Right hindlimb (tissue), 1 donor: ENCODE measurements around the gene MAGI1.

ENCODE experiments used
- DNase-seq: peaks from one replicate; pipeline ENCODE4 v3.0.0-alpha.2; 2018

The MAGI1 gene

GRCh38 chr3:65687741-65688140, 351.0 kb downstream of the MAGI1 start:
- no peak for DNase-seq

GRCh38 chr3:65685621-65686235, 353.0 kb downstream of the MAGI1 start:
- no peak for DNase-seq

GRCh38 chr3:65678516-65678915, 360.2 kb downstream of the MAGI1 start:
- DNase-seq, result no peak

GRCh38 chr3:65677486-65678010, 361.2 kb downstream of the MAGI1 start:
- DNase-seq, result no peak

GRCh38 chr3:65676580-65676979, 362.1 kb downstream of the MAGI1 start:
- DNase-seq, result no peak

GRCh38 chr3:65675011-65675410, 363.7 kb downstream of the MAGI1 start:
- DNase-seq, result no peak

- DNase-seq, result no peak
These were observed 364.5 kb downstream of the MAGI1 start for GRCh38 chr3:65674226-65674625.

GRCh38 chr3:65672871-65673815, 365.6 kb downstream of the MAGI1 start:
- peak; percentile 49 for DNase-seq

- DNase-seq, result no peak
These were observed 366.7 kb downstream of the MAGI1 start for GRCh38 chr3:65672061-65672460.

- no peak for DNase-seq
These were observed 367.7 kb downstream of the MAGI1 start for GRCh38 chr3:65671004-65671403.

- DNase-seq, result no peak
These were observed 369.4 kb downstream of the MAGI1 start for GRCh38 chr3:65669163-65669875.

- DNase-seq, result no peak
These were observed 370.8 kb downstream of the MAGI1 start for GRCh38 chr3:65667963-65668362.

- DNase-seq, result no peak
These were observed 372.1 kb downstream of the MAGI1 start for GRCh38 chr3:65666448-65667091.

GRCh38 chr3:65665915-65666314, 372.8 kb downstream of the MAGI1 start:
- no peak for DNase-seq

GRCh38 chr3:65664931-65665330, 373.8 kb downstream of the MAGI1 start:
- no peak for DNase-seq

- no peak for DNase-seq
These were observed 374.3 kb downstream of the MAGI1 start for GRCh38 chr3:65664446-65664845.

GRCh38 chr3:65662095-65662494, 376.6 kb downstream of the MAGI1 start:
- DNase-seq, result no peak

GRCh38 chr3:65660000-65660598, 378.6 kb downstream of the MAGI1 start:
- no peak for DNase-seq

- DNase-seq, result no peak
These were observed 379.3 kb downstream of the MAGI1 start for GRCh38 chr3:65659396-65659795.

GRCh38 chr3:65658401-65658800, 380.3 kb downstream of the MAGI1 start:
- no peak for DNase-seq

GRCh38 chr3:65655061-65655460, 383.7 kb downstream of the MAGI1 start:
- no peak for DNase-seq

- no peak for DNase-seq
These were observed 385.0 kb downstream of the MAGI1 start for GRCh38 chr3:65653731-65654130.
